Measurements from ENCODE around the gene SLC22A6. TPM values are rescaled to one million over a fixed set of nuclear protein-coding genes. Genes with fewer than 3 reads are reported as not detected.

SLC22A6 gene
- total RNA-seq, 5 donors from 2014 or later (not counting 1 experiment from before 2014, with no cell fraction given): not detected

DNA sequence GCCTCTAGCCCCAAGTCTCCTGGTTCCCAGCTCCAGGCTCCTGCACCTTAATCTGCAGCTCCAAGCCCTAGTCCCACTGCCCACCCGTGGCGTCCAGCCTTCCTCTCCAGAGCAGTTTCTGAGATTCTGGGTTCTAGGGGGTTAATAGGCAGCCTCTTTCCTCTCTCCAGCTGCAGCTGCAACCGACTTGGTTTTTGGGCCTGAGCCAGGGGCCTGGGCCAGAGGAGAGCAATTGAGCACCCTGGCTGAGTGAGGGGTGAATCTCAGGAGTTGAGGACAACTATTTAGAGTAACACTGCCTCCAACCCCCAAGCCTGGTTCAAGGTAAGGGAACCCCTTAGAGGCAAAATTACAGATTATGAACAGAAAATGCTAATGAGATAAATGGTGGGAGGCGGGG lies 54.6 kb downstream of the SLC22A6 start:
- Mint-ChIP-seq H3K4me3 (no peak overlapping the region), H3K36me3 (no peaks in the 10 kb centered on the region), H3K27ac (no peak overlapping the region), H3K9me3 (no peaks in the 10 kb centered on the region), H3K4me1 (peaks cover 14 to 21% (median 20%) of the 10 kb centered on the region in 3 donors), H3K27me3 (peaks cover 54 to 63% of the 10 kb centered on the region in 2 donors)
- ChIA-PET POLR2A (no interaction called here), CTCF (no interaction called here)
- H3K4me1 ChIP-seq (ENCODE audit: control insufficient read depth in 1 of 2, extremely low read depth in 1 of 2, insufficient read depth in 2 of 2, low read length in 2 of 2): peaks cover 0 to 22% of the 10 kb centered on the region in 2 experiments
- ATAC-seq (replicated peaks in 1 of 4): no peak
- no peak overlapping the region for H3K27ac ChIP-seq (ENCODE audit: low read length)
- H3K36me3 ChIP-seq (ENCODE audit: control insufficient read depth in 2 of 2, extremely low read depth in 1 of 2, insufficient read depth in 1 of 2, low read length in 1 of 2): no peaks in the 10 kb centered on the region
- H3K9me3 ChIP-seq: no peaks in the 10 kb centered on the region
- H3K27me3 ChIP-seq (replicated peaks in 1 of 2; ENCODE audit: control insufficient read depth in 2 of 2, extremely low read depth in 1 of 2, insufficient read depth in 2 of 2, low read length in 1 of 2): peaks cover 5 to 68% of the 10 kb centered on the region in 2 experiments
- no peak overlapping the region for H3K4me3 ChIP-seq (ENCODE audit: control insufficient read depth in 1 of 2, extremely low read depth in 1 of 2, low read length in 1 of 2)
- no peak for DNase-seq
- WGBS (ENCODE audit: insufficient coverage): 50% methylated on average over 1 of the region's 4 CpGs

DNA sequence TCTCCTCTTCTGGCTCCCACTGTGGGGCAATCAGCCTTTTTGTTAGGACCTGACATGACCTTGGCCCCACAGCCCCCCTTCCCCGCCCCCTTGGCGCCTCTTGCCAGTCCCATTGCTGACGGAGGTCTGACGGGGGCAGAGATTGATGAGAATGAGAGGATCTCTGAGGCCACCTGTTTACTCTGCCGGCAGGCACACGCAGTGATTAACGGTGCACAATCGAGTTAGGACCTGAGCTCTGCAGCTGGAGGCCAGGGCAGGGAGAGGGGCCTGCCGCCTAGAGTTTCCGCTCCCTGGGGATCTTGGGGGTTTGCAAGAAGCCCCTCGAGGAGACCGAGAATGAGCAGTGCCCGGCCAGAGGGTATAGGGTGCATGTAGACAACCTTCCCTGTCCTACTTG lies 56.8 kb downstream of the SLC22A6 start:
- 24% methylated on average over 7 of the region's 13 CpGs for WGBS (ENCODE audit: insufficient coverage)
- H3K9me3 Mint-ChIP-seq: no peaks in the 10 kb centered on the region
- Histone ChIP-seq H3K27me3 (replicated peaks in 1 of 2; ENCODE audit: control insufficient read depth in 2 of 2, extremely low read depth in 1 of 2, insufficient read depth in 2 of 2, low read length in 1 of 2) (peaks cover 5 to 82% of the 10 kb centered on the region in 2 experiments), H3K27ac (ENCODE audit: low read length) (no peak overlapping the region), H3K4me3 (ENCODE audit: control insufficient read depth in 1 of 2, extremely low read depth in 1 of 2, low read length in 1 of 2) (no peak overlapping the region), H3K4me1 (ENCODE audit: control insufficient read depth in 1 of 2, extremely low read depth in 1 of 2, insufficient read depth in 2 of 2, low read length in 2 of 2) (peaks cover 0 to 38% of the 10 kb centered on the region in 2 experiments), H3K9me3 (no peaks in the 10 kb centered on the region), H3K36me3 (ENCODE audit: control insufficient read depth in 2 of 2, extremely low read depth in 1 of 2, insufficient read depth in 1 of 2, low read length in 1 of 2) (no peaks in the 10 kb centered on the region)
- H3K27me3 Mint-ChIP-seq: peaks cover 57 to 75% of the 10 kb centered on the region in 2 donors
- H3K36me3 Mint-ChIP-seq: no peaks in the 10 kb centered on the region
- H3K4me3 Mint-ChIP-seq: no peak overlapping the region
- ChIA-PET POLR2A (no interaction called here), CTCF (no interaction called here)
- H3K4me1 Mint-ChIP-seq: peaks cover 24 to 32% (median 29%) of the 10 kb centered on the region in 3 donors
- no peak for ATAC-seq (replicated peaks in 1 of 4)
- no peak overlapping the region for H3K27ac Mint-ChIP-seq
- no peak for DNase-seq

DNA sequence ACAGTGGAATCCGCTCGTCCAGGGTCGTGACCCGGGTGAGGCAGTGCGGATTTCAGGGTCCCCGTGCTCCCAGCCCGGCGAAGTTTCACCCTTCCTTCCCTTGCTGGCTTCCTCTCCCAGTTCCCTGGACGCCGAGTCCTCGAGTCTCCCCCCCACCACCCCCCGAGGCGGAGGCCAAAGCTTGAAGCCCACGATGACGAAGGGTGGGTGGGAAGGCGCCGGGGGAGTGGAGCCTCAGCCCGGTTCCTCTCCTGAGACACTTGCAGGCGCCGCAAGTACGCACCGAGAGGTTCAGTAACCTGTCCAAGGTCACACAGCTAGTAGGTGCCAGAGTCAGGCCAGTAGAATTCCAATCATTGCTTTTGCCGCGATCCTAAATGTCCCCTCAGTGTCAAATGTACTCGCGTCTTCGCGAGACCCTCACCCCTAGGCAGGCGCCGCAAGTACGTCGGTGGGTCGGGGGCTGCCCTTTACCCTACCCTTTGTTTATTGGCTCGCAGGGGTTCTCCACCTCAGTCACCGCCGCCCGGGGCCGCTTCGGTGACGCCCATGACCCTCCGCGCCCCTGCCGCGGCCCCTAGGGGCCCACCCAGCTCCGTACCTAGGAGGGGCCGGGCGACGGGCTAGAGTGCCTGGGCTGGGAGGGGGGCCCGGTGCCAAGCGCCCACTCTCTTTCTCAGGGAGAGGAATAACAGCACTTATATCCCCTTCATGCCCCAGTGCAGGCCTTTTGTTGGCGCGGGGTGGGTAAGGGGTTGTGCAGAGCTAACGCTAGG lies 57.9 kb downstream of the SLC22A6 start:
- Mint-ChIP-seq H3K36me3 (no peaks in the 10 kb centered on the region), H3K4me3 (peak overlapping the region in 1 of 3 donors; percentile 79), H3K9me3 (no peaks in the 10 kb centered on the region), H3K4me1 (peaks cover 24 to 36% (median 32%) of the 10 kb centered on the region in 3 donors), H3K27ac (no peak overlapping the region), H3K27me3 (peaks cover 62 to 80% of the 10 kb centered on the region in 2 donors)
- Histone ChIP-seq H3K36me3 (ENCODE audit: control insufficient read depth in 2 of 2, extremely low read depth in 1 of 2, insufficient read depth in 1 of 2, low read length in 1 of 2) (no peaks in the 10 kb centered on the region), H3K27ac (ENCODE audit: low read length) (no peak overlapping the region), H3K27me3 (replicated peaks in 1 of 2; ENCODE audit: control insufficient read depth in 2 of 2, extremely low read depth in 1 of 2, insufficient read depth in 2 of 2, low read length in 1 of 2) (peaks cover 5 to 86% of the 10 kb centered on the region in 2 experiments), H3K9me3 (no peaks in the 10 kb centered on the region), H3K4me3 (ENCODE audit: control insufficient read depth in 1 of 2, extremely low read depth in 1 of 2, low read length in 1 of 2) (no peak overlapping the region), H3K4me1 (ENCODE audit: control insufficient read depth in 1 of 2, extremely low read depth in 1 of 2, insufficient read depth in 2 of 2, low read length in 2 of 2) (peaks cover 0 to 42% of the 10 kb centered on the region in 2 experiments)
- DNase-seq: no peak
- WGBS (ENCODE audit: insufficient coverage): 10% methylated on average over 45 of the region's 53 CpGs
- CTCF ChIA-PET: interaction anchor here in 1 of 2 donors (0.6 kb wide), 1 partner anchor 46 kb away, joined by 3 read pairs; the partner anchor contains the start of gene SLC3A2
- POLR2A ChIA-PET: interaction anchor here in 1 of 2 donors (0.6 kb wide), 1 partner anchor 422 kb away, joined by 3 read pairs; no protein-coding TSS in a partner anchor
- ATAC-seq (replicated peaks in 1 of 4): no peak

Other genes with a start within 250 kb of the SLC22A6 start
- gene ZBTB3, start 230.8 kb downstream of the SLC22A6 start, total RNA-seq: 10 to 100 TPM in 3 of 5 donors, 1 to 10 TPM in 2; 5.9 to 24.6 (median 22.9) TPM
- 10 to 100 TPM; 65.6 to 84.8 (median 76.1) TPM for gene POLR2G, start 223.4 kb downstream of the SLC22A6 start, total RNA-seq
- 10 to 100 TPM; 15.1 to 29.5 (median 29.0) TPM for gene TAF6L, start 213.6 kb downstream of the SLC22A6 start, total RNA-seq
- 10 to 100 TPM; 27.7 to 53.3 (median 46.5) TPM for gene TMEM179B, start 197.6 kb downstream of the SLC22A6 start, total RNA-seq
- 10 to 100 TPM; 11.2 to 27.6 (median 23.0) TPM for gene TMEM223, start 193.0 kb downstream of the SLC22A6 start, total RNA-seq
- 100 to 1,000 TPM; 160 to 321 (median 169) TPM for gene NXF1, start 179.5 kb downstream of the SLC22A6 start, total RNA-seq
- gene STX5, start 152.9 kb downstream of the SLC22A6 start, total RNA-seq: 100 to 1,000 TPM in 2 of 5 donors, 10 to 100 TPM in 3; 49.3 to 132 (median 58.0) TPM
- gene TEX54, start 152.1 kb downstream of the SLC22A6 start, total RNA-seq: not detected
- 100 to 1,000 TPM in 4 of 5 donors, 10 to 100 TPM in 1; 91.3 to 239 (median 103) TPM for gene WDR74, start 145.4 kb downstream of the SLC22A6 start, total RNA-seq
- 100 to 1,000 TPM; 178 to 248 (median 237) TPM for gene SLC3A2, start 104.1 kb downstream of the SLC22A6 start, total RNA-seq
- gene CHRM1, start 63.6 kb downstream of the SLC22A6 start, total RNA-seq: not detected
- gene SLC22A8, start 30.9 kb upstream of the SLC22A6 start, total RNA-seq: not detected
- gene SLC22A24, start 159.3 kb upstream of the SLC22A6 start, total RNA-seq: not detected

All from T-cell (primary cell).